Stomach (tissue), 9 donors: Measurements from ENCODE around the gene SAA1. TPM values are rescaled to one million over a fixed set of nuclear protein-coding genes. Genes with fewer than 3 reads are reported as not detected.

Source experiments
- DNase-seq, 2 donors: peaks; one replicate each; pipeline versions ENCODE4 v3.0.0 to v3.0.0-alpha.2; 2013 to 2019
- H3K27ac ChIP-seq, 5 donors: fragments of 200-600 bp in 4 of 5; sonication (generic) in 4 of 5; one replicate each; pipeline ENCODE4 v1.5.1; 2013 to 2019; ENCODE audit warnings: mild to moderate bottlenecking in 1 of 5, moderate library complexity in 1 of 5
- H3K27me3 ChIP-seq, 3 donors: fragments of 200-600 bp; sonication (generic); one replicate each; pipeline ENCODE4 v1.5.1; 2017 to 2019; ENCODE audit warnings: mixed run types in 1 of 3
- H3K36me3 ChIP-seq, 4 donors: fragments of 200-600 bp; sonication (generic); 1 replicate in 3 of 4; 2 replicates in 1 of 4; pipeline ENCODE4 v1.5.1; 2016 to 2019
- H3K4me1 ChIP-seq, 4 donors: fragments of 200-600 bp; sonication (generic); one replicate each; pipeline ENCODE4 v1.5.1; 2016 to 2019
- H3K4me3 ChIP-seq, 4 donors: fragments of 200-600 bp; sonication (generic) in 3 of 4; one replicate each; pipeline ENCODE4 v1.5.1; 2016 to 2019; ENCODE audit warnings: mild to moderate bottlenecking in 1 of 4
- H3K9me3 ChIP-seq, 4 donors: fragments of 200-600 bp; sonication (generic); one replicate each; pipeline ENCODE4 v1.5.1; 2016 to 2019
- EP300 ChIP-seq: sonication (generic); formaldehyde crosslinking; IDR thresholded peaks from one replicate; pipeline ENCODE4 v1.6.1; 2017; ENCODE audit warnings: antibody characterized with exemption
- POLR2A ChIP-seq, 4 donors: fragments of 450-650 bp; IDR thresholded peaks; one replicate each; pipeline ENCODE4 v1.6.1; 2016; ENCODE audit warnings: antibody characterized with exemption in 4 of 4, control low read depth in 2 of 4, mild to moderate bottlenecking in 1 of 4, moderate library complexity in 1 of 4
- POLR2AphosphoS5 ChIP-seq, 3 donors: sonication (generic); formaldehyde crosslinking; IDR thresholded peaks; one replicate each; pipeline ENCODE4 v1.6.1; 2016; ENCODE audit warnings: antibody characterized with exemption in 3 of 3
- WGBS, 5 donors: extraction: QIAGEN DNeasy Blood & Tissue Kit in 3 of 5; methylation state at CpG; one replicate each; pipeline versions ENCODE4 v1.1.5 to v1.1.7; 2013 to 2018; 5-methylcytosine and 5-hydroxymethylcytosine counted together
- intact Hi-C: fragments of 100-400 bp; cut with DNase I; formaldehyde crosslinking; loops from one replicate; pipeline ENCODE4 v1.15.1; 2023; ENCODE audit warnings: low total_unique reads
- polyA plus RNA-seq, 3 donors: library from polyadenylated mRNA; stranded (reverse); fragments of 200-250 nt; gene quantifications; one replicate each; pipeline ENCODE4 v1.2.3, GENCODE V29; 2013
- total RNA-seq, 5 donors: library from RNA; depleted of rRNA; stranded (reverse); fragments of >200 nt; gene quantifications; one replicate each; pipeline versions ENCODE4 v1.1.0 to v1.2.3, GENCODE V29; 2014 to 2016
- TF ChIP-seq, protein P1 (sequence below), 7 experiments: fragments of 450-650 bp in 4 of 7; fragments of 200-600 bp in 3 of 7; sonication (generic) in 3 of 7; IDR thresholded peaks; one replicate each; pipeline ENCODE4 v1.5.1; 2016 to 2019; ENCODE audit warnings: antibody characterized with exemption in 7 of 7, control low read depth in 2 of 7, mild to moderate bottlenecking in 1 of 7
- donor health status: healthy with polysubstance abuse.
- donor health status: Bipolar disorder and iron deficiency.
- donor health status: healthy.

The SAA1 gene
- total and polyA plus RNA-seq, 8 donors = 2.7 to 289 (median 27.5) TPM; not detected in 3

DNA sequence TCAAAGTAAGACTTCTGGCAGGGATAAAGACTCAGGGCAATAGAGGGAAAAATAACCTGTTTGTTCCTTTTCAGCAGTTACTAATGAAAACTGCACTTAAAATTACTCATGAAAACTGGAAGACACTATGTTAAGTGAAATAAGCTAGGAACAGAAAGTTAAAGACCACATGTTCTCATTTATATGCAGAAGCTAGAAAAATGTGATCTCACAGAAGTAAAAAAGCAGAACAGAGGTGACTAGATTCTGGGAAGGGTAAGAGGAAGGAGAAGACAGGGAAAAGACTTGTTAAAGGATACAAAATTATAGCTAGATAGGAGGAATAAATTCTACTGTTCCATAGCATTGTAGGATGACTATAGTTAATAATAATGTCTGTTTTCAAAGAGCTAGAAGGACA lies 33.7 kb downstream of the SAA1 start:
- intact Hi-C loops = no loop called here
- H3K27ac ChIP-seq = no peak overlapping the region
- H3K9me3 ChIP-seq = no peaks in the 10 kb centered on the region
- no peak for DNase-seq
- TF ChIP-seq POLR2AphosphoS5 (IDR thresholded peaks at IDR 0.05) (no peak), POLR2A (IDR thresholded peaks at IDR 0.05) (no peak), EP300 (no peak)
- TF ChIP-seq, protein P1, sequence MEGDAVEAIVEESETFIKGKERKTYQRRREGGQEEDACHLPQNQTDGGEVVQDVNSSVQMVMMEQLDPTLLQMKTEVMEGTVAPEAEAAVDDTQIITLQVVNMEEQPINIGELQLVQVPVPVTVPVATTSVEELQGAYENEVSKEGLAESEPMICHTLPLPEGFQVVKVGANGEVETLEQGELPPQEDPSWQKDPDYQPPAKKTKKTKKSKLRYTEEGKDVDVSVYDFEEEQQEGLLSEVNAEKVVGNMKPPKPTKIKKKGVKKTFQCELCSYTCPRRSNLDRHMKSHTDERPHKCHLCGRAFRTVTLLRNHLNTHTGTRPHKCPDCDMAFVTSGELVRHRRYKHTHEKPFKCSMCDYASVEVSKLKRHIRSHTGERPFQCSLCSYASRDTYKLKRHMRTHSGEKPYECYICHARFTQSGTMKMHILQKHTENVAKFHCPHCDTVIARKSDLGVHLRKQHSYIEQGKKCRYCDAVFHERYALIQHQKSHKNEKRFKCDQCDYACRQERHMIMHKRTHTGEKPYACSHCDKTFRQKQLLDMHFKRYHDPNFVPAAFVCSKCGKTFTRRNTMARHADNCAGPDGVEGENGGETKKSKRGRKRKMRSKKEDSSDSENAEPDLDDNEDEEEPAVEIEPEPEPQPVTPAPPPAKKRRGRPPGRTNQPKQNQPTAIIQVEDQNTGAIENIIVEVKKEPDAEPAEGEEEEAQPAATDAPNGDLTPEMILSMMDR (IDR thresholded peaks at IDR 0.05) = no peak
- peaks cover 32 to 100% (median 98%) of the 10 kb centered on the region in 4 donors for H3K36me3 ChIP-seq
- no peak overlapping the region for H3K4me3 ChIP-seq
- no peaks in the 10 kb centered on the region for H3K4me1 ChIP-seq
- no peaks in the 10 kb centered on the region for H3K27me3 ChIP-seq

DNA sequence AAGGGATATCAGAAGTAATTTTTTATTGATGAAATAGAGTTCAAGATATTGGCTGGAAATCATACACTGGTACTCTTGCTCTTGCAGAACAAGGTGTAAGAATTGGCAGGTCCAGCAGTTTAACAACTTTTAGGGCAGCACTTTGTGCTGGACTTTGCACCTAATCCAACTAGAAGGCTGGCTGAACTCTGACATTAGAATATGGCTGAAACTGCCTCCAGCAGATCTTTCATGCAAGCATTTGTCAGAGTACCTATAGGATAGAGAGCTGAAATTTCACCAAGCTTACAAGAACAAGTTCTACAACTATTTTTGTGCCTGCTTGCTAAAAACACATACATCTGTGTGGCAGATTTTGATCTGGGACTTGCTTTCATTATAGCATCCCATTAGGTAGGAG lies 38.7 kb downstream of the SAA1 start:
- Histone ChIP-seq H3K27me3 (no peaks in the 10 kb centered on the region), H3K4me1 (no peaks in the 10 kb centered on the region), H3K9me3 (no peaks in the 10 kb centered on the region), H3K27ac (no peak overlapping the region), H3K4me3 (no peak overlapping the region), H3K36me3 (peaks cover 24 to 99% (median 94%) of the 10 kb centered on the region in 4 donors)
- intact Hi-C loops = no loop called here
- TF ChIP-seq POLR2AphosphoS5 (IDR thresholded peaks at IDR 0.05) (no peak), EP300 (no peak), POLR2A (IDR thresholded peaks at IDR 0.05) (no peak)
- TF ChIP-seq, protein P1 (IDR thresholded peaks at IDR 0.05) = no peak
- no peak for DNase-seq

DNA sequence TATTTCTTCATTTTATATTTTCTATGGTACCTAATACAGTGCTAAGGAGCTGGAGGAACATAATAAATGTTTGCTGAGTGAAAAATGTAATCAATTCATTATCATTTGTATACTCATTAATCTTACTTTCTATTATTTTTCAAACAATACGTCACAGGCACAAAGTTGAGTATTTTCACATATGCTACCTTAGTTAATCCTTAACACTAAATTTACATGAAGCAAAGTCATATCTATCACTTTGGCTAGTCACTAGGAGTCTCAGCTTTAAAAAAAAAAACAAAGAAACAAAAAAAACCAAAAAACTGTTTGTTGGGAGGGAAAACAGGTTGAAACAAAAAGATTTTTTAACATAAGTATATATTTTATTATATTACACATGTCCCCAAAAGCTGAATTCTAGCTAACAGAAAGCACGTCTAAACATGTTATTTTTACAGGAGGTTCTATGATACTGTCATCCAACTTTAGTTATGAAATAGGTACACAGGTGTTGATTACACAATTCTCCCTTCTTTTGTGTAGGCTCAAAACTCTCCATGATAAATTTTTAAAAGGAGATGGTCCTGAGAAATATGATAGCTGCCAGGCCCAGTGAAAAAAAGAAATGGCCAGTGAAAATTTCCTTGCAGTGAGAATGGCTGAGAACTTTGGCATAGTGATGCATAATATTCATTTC lies 41.5 kb downstream of the SAA1 start:
- WGBS, 5 donors = 31 to 64% (median 46%) methylated on average over 2 of the region's 2 CpGs
- intact Hi-C loops = no loop called here
- no peaks in the 10 kb centered on the region for H3K27me3 ChIP-seq
- H3K4me1 ChIP-seq = peaks cover 4 to 17% (median 6%) of the 10 kb centered on the region in 4 donors
- H3K27ac ChIP-seq = no peak overlapping the region
- peaks cover 22 to 92% (median 86%) of the 10 kb centered on the region in 4 donors for H3K36me3 ChIP-seq
- DNase-seq = no peak
- H3K4me3 ChIP-seq = no peak overlapping the region
- TF ChIP-seq POLR2A (IDR thresholded peaks at IDR 0.05) (no peak), POLR2AphosphoS5 (IDR thresholded peaks at IDR 0.05) (no peak), EP300 (no peak)
- TF ChIP-seq, protein P1 (IDR thresholded peaks at IDR 0.05) = no peak
- H3K9me3 ChIP-seq = no peaks in the 10 kb centered on the region

DNA sequence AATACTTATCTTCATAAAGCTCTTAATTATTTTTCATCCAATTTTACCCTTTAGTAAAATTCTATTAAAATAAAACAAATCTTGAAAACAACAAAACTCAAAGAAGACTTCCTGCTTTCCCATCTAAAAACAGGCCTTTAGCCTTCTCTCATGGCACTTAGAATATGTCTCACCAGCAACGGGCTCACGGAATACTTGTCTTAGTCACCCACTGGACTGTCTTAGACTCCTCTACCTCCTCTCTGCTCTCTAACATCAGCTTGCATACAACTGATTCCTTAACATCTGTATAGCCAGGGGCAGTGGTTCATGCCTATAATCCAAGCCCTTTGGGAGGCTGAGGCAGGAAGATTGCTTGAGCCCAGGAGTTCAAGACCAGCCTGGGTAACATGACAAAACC lies 42.2 kb downstream of the SAA1 start:
- DNase-seq = no peak
- no peaks in the 10 kb centered on the region for H3K9me3 ChIP-seq
- no peak for TF ChIP-seq POLR2AphosphoS5 (IDR thresholded peaks at IDR 0.05)
- TF ChIP-seq EP300 = no peak
- TF ChIP-seq, protein P1 (IDR thresholded peaks at IDR 0.05) = no peak
- TF ChIP-seq POLR2A (IDR thresholded peaks at IDR 0.05) = no peak
- H3K4me1 ChIP-seq = peaks cover 5 to 23% (median 12%) of the 10 kb centered on the region in 4 donors
- WGBS, 5 donors = 85 to 95% (median 93%) methylated on average over 2 of the region's 2 CpGs
- H3K4me3 ChIP-seq = no peak overlapping the region
- intact Hi-C loops = no loop called here
- peaks cover 22 to 85% (median 82%) of the 10 kb centered on the region in 4 donors for H3K36me3 ChIP-seq
- H3K27me3 ChIP-seq = no peaks in the 10 kb centered on the region
- H3K27ac ChIP-seq = no peak overlapping the region
